ENCODE results near the gene AK5.

DNA sequence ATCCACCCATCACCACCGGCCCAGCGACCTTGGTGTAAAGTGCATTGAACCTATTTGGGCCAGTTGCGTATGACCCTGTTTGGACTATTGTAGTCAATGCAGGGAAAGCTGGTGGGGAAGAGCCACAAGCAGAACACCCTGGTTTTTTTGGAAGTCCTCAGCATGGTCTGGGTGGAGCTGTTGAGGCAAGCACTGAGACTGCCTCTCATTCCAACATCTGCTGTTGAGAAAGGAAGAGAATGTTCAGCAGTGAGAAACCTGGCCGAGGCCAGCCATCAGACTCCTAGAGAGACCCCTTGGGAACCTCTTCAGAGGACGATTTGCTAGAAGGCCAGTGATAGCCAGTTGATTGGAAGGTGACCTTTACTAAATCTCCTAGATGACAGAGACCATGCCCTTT is 217.6 kb downstream of the AK5 start:
- TF ChIP-seq, protein P1, sequence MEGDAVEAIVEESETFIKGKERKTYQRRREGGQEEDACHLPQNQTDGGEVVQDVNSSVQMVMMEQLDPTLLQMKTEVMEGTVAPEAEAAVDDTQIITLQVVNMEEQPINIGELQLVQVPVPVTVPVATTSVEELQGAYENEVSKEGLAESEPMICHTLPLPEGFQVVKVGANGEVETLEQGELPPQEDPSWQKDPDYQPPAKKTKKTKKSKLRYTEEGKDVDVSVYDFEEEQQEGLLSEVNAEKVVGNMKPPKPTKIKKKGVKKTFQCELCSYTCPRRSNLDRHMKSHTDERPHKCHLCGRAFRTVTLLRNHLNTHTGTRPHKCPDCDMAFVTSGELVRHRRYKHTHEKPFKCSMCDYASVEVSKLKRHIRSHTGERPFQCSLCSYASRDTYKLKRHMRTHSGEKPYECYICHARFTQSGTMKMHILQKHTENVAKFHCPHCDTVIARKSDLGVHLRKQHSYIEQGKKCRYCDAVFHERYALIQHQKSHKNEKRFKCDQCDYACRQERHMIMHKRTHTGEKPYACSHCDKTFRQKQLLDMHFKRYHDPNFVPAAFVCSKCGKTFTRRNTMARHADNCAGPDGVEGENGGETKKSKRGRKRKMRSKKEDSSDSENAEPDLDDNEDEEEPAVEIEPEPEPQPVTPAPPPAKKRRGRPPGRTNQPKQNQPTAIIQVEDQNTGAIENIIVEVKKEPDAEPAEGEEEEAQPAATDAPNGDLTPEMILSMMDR (CRISPR knock-in tag; IDR thresholded peaks at IDR 0.05) = no peak
- no peak for TF ChIP-seq MYNN (CRISPR knock-in tag; IDR thresholded peaks at IDR 0.05; ENCODE audit: low read depth)
- TF ChIP-seq, protein P2, sequence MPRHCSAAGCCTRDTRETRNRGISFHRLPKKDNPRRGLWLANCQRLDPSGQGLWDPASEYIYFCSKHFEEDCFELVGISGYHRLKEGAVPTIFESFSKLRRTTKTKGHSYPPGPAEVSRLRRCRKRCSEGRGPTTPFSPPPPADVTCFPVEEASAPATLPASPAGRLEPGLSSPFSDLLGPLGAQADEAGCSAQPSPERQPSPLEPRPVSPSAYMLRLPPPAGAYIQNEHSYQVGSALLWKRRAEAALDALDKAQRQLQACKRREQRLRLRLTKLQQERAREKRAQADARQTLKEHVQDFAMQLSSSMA (CRISPR knock-in tag; IDR thresholded peaks at IDR 0.05) = no peak
